Panc1 (cell line): ENCODE results near the gene KDM3B. TPM values are rescaled to one million over a fixed set of nuclear protein-coding genes. Genes with fewer than 3 reads are reported as not detected.
"Not testable (repeated sequence)": the region's sequence is repeated elsewhere in the genome, so short reads cannot be mapped to it uniquely, and the experiment has no call there.

Experiments used
- ATAC-seq: fragments of 200-7000 bp; cut with Tn5 transposase; 2 replicates; pipeline ENCODE4 v1.9.1; 2020; ENCODE audit warnings: mild to moderate bottlenecking, moderate library complexity
- BruUV-seq: library from RNA; stranded (reverse); fragments of 400-500 nt; replicated peaks from 2 replicates; lab custom pipeline; 2021; lab: Mats Ljungman, UMichigan
- CTCF ChIA-PET: fragments of 300-600 bp; sonication (Branson Sonifier 250); formaldehyde crosslinking; loops from one replicate; lab custom pipeline; 2022; ENCODE audit warnings: antibody characterized with exemption; lab: Charles Lee
- POLR2A ChIA-PET: fragments of 300-600 bp; sonication (Branson Sonifier 250); formaldehyde crosslinking; loops from one replicate; lab custom pipeline; 2022; ENCODE audit warnings: antibody characterized with exemption; lab: Charles Lee
- DNase-seq: peaks from one replicate; pipeline ENCODE4 v3.0.0-alpha.2; 2010; ENCODE audit warnings: low read depth, low spot score
- H3K27ac ChIP-seq: 2 replicates; pipeline ENCODE4 v1.5.1; 2011; ENCODE audit warnings: mild to moderate bottlenecking, low read length, inconsistent platforms
- H3K27me3 ChIP-seq: fragments of 200-500 bp; sonication (Bioruptor generic); 2 replicates; pipeline ENCODE4 v1.6.0; 2014; ENCODE audit warnings: low read length, inconsistent platforms; ENCODE audit not compliant: control insufficient read depth, insufficient read depth
- H3K36me3 ChIP-seq: fragments of 200-500 bp; sonication (Bioruptor generic); 2 replicates; pipeline ENCODE4 v1.5.1; 2014; ENCODE audit warnings: inconsistent platforms, mild to moderate bottlenecking, low read length, moderate library complexity; ENCODE audit not compliant: control insufficient read depth, insufficient read depth
- H3K4me1 ChIP-seq: 2 replicates; pipeline ENCODE4 v1.5.1; 2011; ENCODE audit warnings: inconsistent platforms, mild to moderate bottlenecking, low read length, moderate library complexity; ENCODE audit not compliant: control insufficient read depth, insufficient read depth
- H3K4me3 ChIP-seq, 2 experiments: 2 replicates each; pipeline ENCODE4 v1.5.1; 2011 to 2012; ENCODE audit warnings: low read depth in 2 of 2, low read length in 2 of 2, mild to moderate bottlenecking in 2 of 2, inconsistent platforms in 1 of 2, moderate library complexity in 1 of 2
- H3K9me3 ChIP-seq: fragments of 200-500 bp; sonication (Bioruptor generic); 2 replicates; pipeline ENCODE4 v1.5.1; 2014; ENCODE audit warnings: low read depth, mild to moderate bottlenecking, inconsistent platforms, low read length, moderate library complexity; ENCODE audit not compliant: control insufficient read depth, insufficient read depth
- POLR2AphosphoS5 ChIP-seq: IDR thresholded peaks from 2 replicates; pipeline ENCODE4 v1.6.1; 2012; ENCODE audit warnings: mild to moderate bottlenecking, low read depth, low read length, moderate library complexity
- SIN3A ChIP-seq: IDR thresholded peaks from 2 replicates; pipeline ENCODE4 v1.6.1; 2012; ENCODE audit warnings: low read depth, mild to moderate bottlenecking, low read length, moderate library complexity, borderline replicate concordance; ENCODE audit not compliant: insufficient read depth
- TCF7L2 ChIP-seq: IDR thresholded peaks from 2 replicates; pipeline ENCODE4 v1.6.1; 2011; ENCODE audit warnings: mild to moderate bottlenecking, low read depth, low read length, inconsistent platforms
- in situ Hi-C: cut with HindIII; loops from 2 replicates; pipeline ENCODE4 v1.10.0; 2016; ENCODE audit warnings: low sequenced_read_pairs, low pct_unique_long_range_greater_than_20kb
- intact Hi-C: fragments of 100-400 bp; cut with micrococcal nuclease; formaldehyde crosslinking; loops from one replicate; pipeline ENCODE4 v1.10.0; 2022; ENCODE audit not compliant: unreplicated experiment
- total RNA-seq: library from RNA; stranded (reverse); gene quantifications from one replicate; pipeline ENCODE4 v1.2.1, GENCODE V29; 2021; ENCODE audit not compliant: unreplicated experiment
- TF ChIP-seq, protein P1 (sequence below): fragments of 450-650 bp; IDR thresholded peaks from 2 replicates; pipeline ENCODE4 v1.5.1; 2017; ENCODE audit warnings: mild to moderate bottlenecking
- TF ChIP-seq, protein P2 (sequence below), 2 experiments: IDR thresholded peaks; 2 replicates each; pipeline ENCODE4 v1.6.1; 2011 to 2012; ENCODE audit warnings: low read depth in 2 of 2, control low read depth in 1 of 2, low read length in 1 of 2, mild to moderate bottlenecking in 1 of 2, moderate library complexity in 1 of 2; ENCODE audit not compliant: insufficient read depth in 1 of 2

Gene KDM3B
- total RNA-seq, 1 experiment from 2014 or later, result 65.0 TPM

DNA sequence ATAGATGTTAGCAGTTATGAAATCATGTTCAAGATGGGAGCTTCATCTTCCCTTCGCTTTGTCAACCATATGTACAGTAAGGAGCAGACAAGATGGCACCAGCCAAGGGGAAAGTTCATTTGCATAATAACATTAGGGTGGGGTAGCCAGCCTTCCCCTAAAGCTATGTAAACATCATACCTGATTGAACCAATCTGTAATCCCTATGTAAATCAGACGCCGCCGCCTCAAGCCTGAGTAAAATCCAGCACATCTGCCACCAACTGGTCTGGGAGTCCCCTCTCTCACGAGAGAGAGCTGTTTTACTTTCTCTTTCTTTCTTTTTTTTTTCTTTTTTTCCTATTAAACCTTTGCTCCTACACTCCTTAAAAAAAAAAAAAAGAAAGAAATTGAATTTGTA lies 55.5 kb downstream of the KDM3B start:
- H3K27me3 ChIP-seq, result no peaks in the 10 kb centered on the region
- CTCF ChIA-PET, result interaction anchor here (0.6 kb wide), 1 partner anchor 23 kb away, joined by 5 read pairs; no protein-coding TSS in a partner anchor
- H3K4me1 ChIP-seq, result no peaks in the 10 kb centered on the region
- DNase-seq, result no peak
- H3K27ac ChIP-seq, result no peak overlapping the region
- TF ChIP-seq POLR2AphosphoS5, result no peak
- TF ChIP-seq TCF7L2, result no peak
- TF ChIP-seq, protein P1, sequence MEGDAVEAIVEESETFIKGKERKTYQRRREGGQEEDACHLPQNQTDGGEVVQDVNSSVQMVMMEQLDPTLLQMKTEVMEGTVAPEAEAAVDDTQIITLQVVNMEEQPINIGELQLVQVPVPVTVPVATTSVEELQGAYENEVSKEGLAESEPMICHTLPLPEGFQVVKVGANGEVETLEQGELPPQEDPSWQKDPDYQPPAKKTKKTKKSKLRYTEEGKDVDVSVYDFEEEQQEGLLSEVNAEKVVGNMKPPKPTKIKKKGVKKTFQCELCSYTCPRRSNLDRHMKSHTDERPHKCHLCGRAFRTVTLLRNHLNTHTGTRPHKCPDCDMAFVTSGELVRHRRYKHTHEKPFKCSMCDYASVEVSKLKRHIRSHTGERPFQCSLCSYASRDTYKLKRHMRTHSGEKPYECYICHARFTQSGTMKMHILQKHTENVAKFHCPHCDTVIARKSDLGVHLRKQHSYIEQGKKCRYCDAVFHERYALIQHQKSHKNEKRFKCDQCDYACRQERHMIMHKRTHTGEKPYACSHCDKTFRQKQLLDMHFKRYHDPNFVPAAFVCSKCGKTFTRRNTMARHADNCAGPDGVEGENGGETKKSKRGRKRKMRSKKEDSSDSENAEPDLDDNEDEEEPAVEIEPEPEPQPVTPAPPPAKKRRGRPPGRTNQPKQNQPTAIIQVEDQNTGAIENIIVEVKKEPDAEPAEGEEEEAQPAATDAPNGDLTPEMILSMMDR, result no peak
- TF ChIP-seq, protein P2, sequence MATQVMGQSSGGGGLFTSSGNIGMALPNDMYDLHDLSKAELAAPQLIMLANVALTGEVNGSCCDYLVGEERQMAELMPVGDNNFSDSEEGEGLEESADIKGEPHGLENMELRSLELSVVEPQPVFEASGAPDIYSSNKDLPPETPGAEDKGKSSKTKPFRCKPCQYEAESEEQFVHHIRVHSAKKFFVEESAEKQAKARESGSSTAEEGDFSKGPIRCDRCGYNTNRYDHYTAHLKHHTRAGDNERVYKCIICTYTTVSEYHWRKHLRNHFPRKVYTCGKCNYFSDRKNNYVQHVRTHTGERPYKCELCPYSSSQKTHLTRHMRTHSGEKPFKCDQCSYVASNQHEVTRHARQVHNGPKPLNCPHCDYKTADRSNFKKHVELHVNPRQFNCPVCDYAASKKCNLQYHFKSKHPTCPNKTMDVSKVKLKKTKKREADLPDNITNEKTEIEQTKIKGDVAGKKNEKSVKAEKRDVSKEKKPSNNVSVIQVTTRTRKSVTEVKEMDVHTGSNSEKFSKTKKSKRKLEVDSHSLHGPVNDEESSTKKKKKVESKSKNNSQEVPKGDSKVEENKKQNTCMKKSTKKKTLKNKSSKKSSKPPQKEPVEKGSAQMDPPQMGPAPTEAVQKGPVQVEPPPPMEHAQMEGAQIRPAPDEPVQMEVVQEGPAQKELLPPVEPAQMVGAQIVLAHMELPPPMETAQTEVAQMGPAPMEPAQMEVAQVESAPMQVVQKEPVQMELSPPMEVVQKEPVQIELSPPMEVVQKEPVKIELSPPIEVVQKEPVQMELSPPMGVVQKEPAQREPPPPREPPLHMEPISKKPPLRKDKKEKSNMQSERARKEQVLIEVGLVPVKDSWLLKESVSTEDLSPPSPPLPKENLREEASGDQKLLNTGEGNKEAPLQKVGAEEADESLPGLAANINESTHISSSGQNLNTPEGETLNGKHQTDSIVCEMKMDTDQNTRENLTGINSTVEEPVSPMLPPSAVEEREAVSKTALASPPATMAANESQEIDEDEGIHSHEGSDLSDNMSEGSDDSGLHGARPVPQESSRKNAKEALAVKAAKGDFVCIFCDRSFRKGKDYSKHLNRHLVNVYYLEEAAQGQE (IDR thresholded peaks at IDR 0.05; ENCODE audit: insufficient read depth in 1 of 2, low read depth in 2 of 2, low read length in 1 of 2), result no peak
- no peak for TF ChIP-seq SIN3A
- no peak for ATAC-seq
- BruUV-seq, result no TSS peak
- in situ Hi-C loops, result no loop called here
- H3K9me3 ChIP-seq, result no peaks in the 10 kb centered on the region
- peaks cover 3% of the 10 kb centered on the region; the same call in 1 of the 2 replicates for H3K36me3 ChIP-seq
- POLR2A ChIA-PET, result no interaction called here
- no peak overlapping the region for H3K4me3 ChIP-seq
- intact Hi-C loops, result no loop called here

DNA sequence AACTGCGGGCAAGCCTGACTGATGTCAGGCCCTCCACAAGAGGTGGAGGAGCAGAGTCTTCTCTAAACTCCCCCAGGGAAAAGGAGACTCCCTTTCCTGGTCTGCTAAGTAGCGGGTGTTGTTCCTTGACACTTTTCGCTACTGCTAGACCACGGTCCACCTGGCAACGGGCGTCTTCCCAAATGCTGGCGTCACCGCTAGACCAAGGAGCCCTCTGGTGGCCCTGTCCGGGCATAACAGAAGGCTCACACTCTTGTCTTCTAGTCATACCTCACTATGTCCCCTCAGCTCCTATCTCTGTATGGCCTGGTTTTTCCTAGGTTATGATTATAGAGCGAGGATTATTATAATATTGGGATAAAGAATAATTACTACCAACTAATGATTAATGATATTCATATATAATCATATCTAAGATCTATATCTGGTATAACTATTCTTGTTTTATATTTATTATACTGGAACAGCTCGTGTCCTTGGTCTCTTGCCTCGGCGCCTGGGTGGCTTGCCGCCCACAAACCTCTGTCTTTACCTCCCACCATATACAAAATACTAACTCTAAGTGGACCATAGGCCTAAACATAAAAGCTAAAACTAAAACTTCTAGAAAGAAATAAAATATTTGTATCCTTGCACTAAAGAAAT lies 58.6 kb downstream of the KDM3B start:
- ATAC-seq, H3K36me3 ChIP-seq, H3K9me3 ChIP-seq, in situ Hi-C loops, BruUV-seq, H3K4me1 ChIP-seq, CTCF ChIA-PET, H3K4me3 ChIP-seq, H3K27me3 ChIP-seq, H3K27ac ChIP-seq: not testable (repeated sequence)
- TF ChIP-seq, protein P1, result peak; percentile 88
- peak; percentile 2 for DNase-seq
- intact Hi-C loops, result loop anchor here (10.0 kb wide), 1 partner anchor 226 kb away; no protein-coding TSS in a partner anchor
- POLR2A ChIA-PET, result interaction anchor here (0.7 kb wide), 1 partner anchor 10 kb away, joined by 6 read pairs; no protein-coding TSS in a partner anchor
